MM.1S (cell line): ENCODE data around the gene SAMD3.

Experiments used
- CTCF ChIP-seq: fragments of 300-600 bp; sonication (generic); IDR thresholded peaks from 2 replicates; pipeline ENCODE4 v1.5.1; 2016; ENCODE audit warnings: antibody characterized with exemption, low read length, mixed read lengths
- EZH2 ChIP-seq: fragments of 300-600 bp; sonication (generic); optimal IDR thresholded peaks from 2 replicates; pipeline ENCODE3; 2017; ENCODE audit warnings: low read depth, mild to moderate bottlenecking, antibody characterized with exemption, low read length, mixed read lengths

- no peak for TF ChIP-seq CTCF
- TF ChIP-seq EZH2 = no peak
Measured at GRCh38 chr6:130161683-130162404, 60.9 kb downstream of the SAMD3 start.
